Activated CD4-positive, alpha-beta T cell treated with anti-CD3 and anti-CD28 coated beads, Interleukin-2, amount 10 ng/mL, durations not matched to agents 7 days and 5 days (primary cell): ENCODE measurements around the gene MGA. TPM values are rescaled to one million over a fixed set of nuclear protein-coding genes. Genes with fewer than 3 reads are reported as not detected.

ENCODE experiments used
- CTCF ChIA-PET: fragments of 350-600 bp; sonication (Branson Sonifier 250); formaldehyde crosslinking; loops from one replicate; lab custom pipeline; 2021; ENCODE audit warnings: antibody characterized with exemption; lab: Charles Lee
- POLR2A ChIA-PET: fragments of 350-600 bp; sonication (Branson Sonifier 250); formaldehyde crosslinking; loops from one replicate; lab custom pipeline; 2021; ENCODE audit warnings: antibody characterized with exemption; lab: Charles Lee
- DNase-seq: peaks from one replicate; pipeline ENCODE4 v3.0.0-alpha.2; 2020
- H3K27ac Mint-ChIP-seq: one replicate; pipeline ENCODE4 v1.8.0; 2021; ENCODE audit warnings: mild to moderate bottlenecking, moderate library complexity, mixed read lengths
- H3K27me3 Mint-ChIP-seq: one replicate; pipeline ENCODE4 v1.8.0; 2021; ENCODE audit warnings: mixed read lengths
- H3K36me3 Mint-ChIP-seq: one replicate; pipeline ENCODE4 v1.8.0; 2021; ENCODE audit warnings: low read depth, mixed read lengths
- H3K4me1 Mint-ChIP-seq: one replicate; pipeline ENCODE4 v1.8.0; 2021; ENCODE audit warnings: mixed read lengths
- H3K4me3 Mint-ChIP-seq: one replicate; pipeline ENCODE4 v1.8.0; 2021; ENCODE audit warnings: mild to moderate bottlenecking, moderate library complexity, mixed read lengths
- H3K9me3 Mint-ChIP-seq: one replicate; pipeline ENCODE4 v1.8.0; 2021; ENCODE audit warnings: mixed read lengths
- total RNA-seq, 2 experiments: library from RNA; stranded (reverse); gene quantifications; one replicate each; pipeline ENCODE4 v1.2.3, GENCODE V29; 2021

The MGA gene
- total RNA-seq, 2 experiments from 2014 or later = 33.0 to 35.2 TPM

DNA sequence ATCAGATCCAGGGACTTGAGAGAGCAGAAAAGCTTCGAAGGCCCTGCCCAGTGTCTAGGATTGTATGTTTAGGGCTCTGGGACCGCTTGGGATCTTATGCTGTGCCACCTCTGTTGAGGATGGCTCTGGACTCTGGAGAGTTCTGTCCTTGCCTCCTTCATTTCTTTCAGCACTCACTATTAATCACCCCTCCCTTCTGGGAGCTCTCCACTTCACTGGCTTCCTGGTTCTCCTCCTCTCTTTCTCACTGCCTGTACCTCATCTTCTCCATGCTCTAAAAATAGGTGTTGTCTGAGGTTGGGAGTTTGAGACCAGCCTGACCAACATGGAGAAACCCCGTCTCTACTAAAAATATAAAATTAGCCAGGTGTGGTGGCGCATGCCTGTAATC is 131.3 kb downstream of the MGA start:
- DNase-seq = no peak
- H3K4me3 Mint-ChIP-seq = no peak overlapping the region
- POLR2A ChIA-PET = interaction anchor here (0.7 to 1.0 kb wide), 2 partner anchors 19 to 985 kb away, joined by 3 to 5 read pairs; no protein-coding TSS in a partner anchor
- H3K27ac Mint-ChIP-seq = peak overlapping the region; percentile 84
- no peaks in the 10 kb centered on the region for H3K9me3 Mint-ChIP-seq
- CTCF ChIA-PET = interaction anchor here (0.7 to 2.0 kb wide), 3 partner anchors 17 to 32 kb away, joined by 3 to 9 read pairs (median 5); partner anchors contain the start of gene MAPKBP1
- H3K4me1 Mint-ChIP-seq = peaks cover 59% of the 10 kb centered on the region
- no peaks in the 10 kb centered on the region for H3K36me3 Mint-ChIP-seq
- H3K27me3 Mint-ChIP-seq = no peaks in the 10 kb centered on the region

DNA sequence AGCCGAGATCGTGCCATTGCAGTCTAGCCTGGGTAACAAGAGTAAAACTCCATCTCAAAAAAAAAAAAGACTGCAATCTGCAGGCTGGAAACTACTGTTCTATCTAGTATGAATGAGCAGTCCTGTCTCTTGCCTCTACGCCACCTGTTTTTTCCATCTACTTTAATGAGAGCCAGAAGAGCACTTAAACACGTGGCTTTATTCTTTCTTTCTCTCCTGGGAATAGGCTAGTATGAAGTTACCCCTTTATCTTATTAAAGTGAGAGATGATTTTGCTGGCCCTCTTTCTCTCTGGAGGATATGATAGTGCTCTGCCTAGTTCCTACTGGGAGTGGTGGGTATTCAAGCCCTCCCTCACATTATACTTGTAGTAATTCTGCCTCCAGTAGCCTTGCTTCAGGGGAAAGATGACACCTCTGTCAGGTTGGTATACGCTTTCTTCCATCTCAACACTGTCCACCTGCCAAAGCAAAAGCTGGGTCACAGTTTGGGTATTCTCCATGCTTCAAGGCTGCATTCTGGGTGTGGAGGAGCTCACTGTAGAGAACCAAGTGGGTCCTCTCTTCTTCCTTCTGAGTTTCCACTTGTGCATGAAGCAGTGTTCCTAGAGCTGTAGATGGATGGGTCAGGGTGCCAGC is 131.9 kb downstream of the MGA start:
- CTCF ChIA-PET = interaction anchor here (0.7 to 2.0 kb wide), 7 partner anchors 9 to 32 kb away, joined by 3 to 9 read pairs (median 3); partner anchors contain the start of gene MAPKBP1
- no peak overlapping the region for H3K4me3 Mint-ChIP-seq
- H3K9me3 Mint-ChIP-seq = no peaks in the 10 kb centered on the region
- H3K4me1 Mint-ChIP-seq = peaks cover 63% of the 10 kb centered on the region
- H3K36me3 Mint-ChIP-seq = no peaks in the 10 kb centered on the region
- H3K27me3 Mint-ChIP-seq = no peaks in the 10 kb centered on the region
- POLR2A ChIA-PET = interaction anchor here (0.7 kb wide), 1 partner anchor 986 kb away, joined by 5 read pairs; no protein-coding TSS in a partner anchor
- H3K27ac Mint-ChIP-seq = peak overlapping the region; percentile 60
- no peak for DNase-seq

DNA sequence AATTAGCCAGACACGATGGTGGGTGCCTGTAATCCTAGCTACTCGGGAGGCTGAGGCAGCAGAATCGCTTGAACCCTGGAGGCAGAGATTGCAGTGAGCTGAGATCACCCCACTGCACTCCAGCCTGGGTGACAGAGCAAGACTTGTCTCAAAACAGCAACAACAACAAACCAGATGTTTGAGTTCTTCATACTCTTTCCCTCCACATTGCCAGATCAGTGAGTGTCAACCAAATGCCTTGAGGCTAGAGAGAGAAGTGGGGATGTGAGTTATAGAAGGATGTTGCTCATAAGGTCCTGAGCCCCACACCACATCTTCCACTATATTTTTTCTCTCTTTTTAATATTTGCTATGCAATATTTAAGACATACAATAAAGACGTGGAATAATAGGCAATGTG is 133.9 kb downstream of the MGA start:
- POLR2A ChIA-PET = no interaction called here
- no peaks in the 10 kb centered on the region for H3K36me3 Mint-ChIP-seq
- H3K9me3 Mint-ChIP-seq = no peaks in the 10 kb centered on the region
- H3K4me1 Mint-ChIP-seq = peaks cover 58% of the 10 kb centered on the region
- CTCF ChIA-PET = interaction anchor here (0.5 to 1.0 kb wide), 3 partner anchors 9 to 333 kb away, joined by 3 to 5 read pairs (median 3); partner anchors contain the start of gene MAPKBP1
- no peak overlapping the region for H3K4me3 Mint-ChIP-seq
- H3K27me3 Mint-ChIP-seq = no peaks in the 10 kb centered on the region
- H3K27ac Mint-ChIP-seq = no peak overlapping the region
- DNase-seq = no peak

DNA sequence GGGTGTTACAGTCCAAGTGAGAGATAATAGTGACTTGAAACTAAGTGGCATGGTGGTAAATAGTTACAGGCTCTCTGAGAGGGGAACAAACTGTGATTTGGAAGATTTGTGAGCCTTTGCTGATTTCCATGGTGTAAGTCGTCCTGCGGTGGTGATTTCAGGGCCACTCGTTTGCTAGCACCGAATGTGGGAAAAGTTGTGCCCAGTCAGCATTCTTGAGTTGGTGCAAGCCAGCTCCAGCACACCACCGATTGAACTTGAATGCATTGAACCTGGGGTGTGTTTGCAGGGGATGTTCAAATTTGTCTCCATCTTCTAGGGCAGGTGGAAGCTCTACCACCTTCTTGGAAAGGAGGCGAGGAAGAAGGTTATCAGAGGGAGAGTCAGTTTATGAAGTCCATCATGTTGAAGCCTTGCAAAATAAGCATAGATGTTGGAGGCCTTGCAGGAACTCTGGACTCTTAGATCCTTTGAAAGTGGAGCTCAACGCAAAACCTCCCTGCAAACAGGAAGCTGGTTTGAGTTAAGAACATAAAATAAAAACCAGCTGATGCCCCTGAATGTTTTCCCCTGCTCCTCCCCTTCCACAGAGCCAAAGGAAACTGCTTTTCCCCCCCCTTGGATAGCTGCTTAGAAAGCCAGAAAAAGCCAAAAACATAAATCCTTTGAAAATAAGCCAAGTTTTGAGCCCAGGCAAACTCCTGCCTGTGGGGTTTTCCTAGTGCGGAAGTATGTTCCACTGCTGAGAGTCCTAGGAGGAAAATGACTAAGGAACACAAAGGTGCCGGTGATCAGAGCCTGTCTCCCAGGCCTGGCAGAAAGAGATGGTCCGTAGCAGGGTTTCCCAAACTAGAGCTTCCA is 136.0 kb downstream of the MGA start:
- H3K4me1 Mint-ChIP-seq = peaks cover 37% of the 10 kb centered on the region
- H3K36me3 Mint-ChIP-seq = peaks cover 4% of the 10 kb centered on the region
- peak overlapping the region; percentile 21 for H3K27ac Mint-ChIP-seq
- H3K9me3 Mint-ChIP-seq = no peaks in the 10 kb centered on the region
- H3K27me3 Mint-ChIP-seq = no peaks in the 10 kb centered on the region
- no peak overlapping the region for H3K4me3 Mint-ChIP-seq
- ChIA-PET CTCF (interaction anchor here (1.2 kb wide), 2 partner anchors 19 to 22 kb away, joined by 3 to 4 read pairs; partner anchors contain the start of gene MAPKBP1), POLR2A (interaction anchor here (0.6 kb wide), 1 partner anchor 8 kb away, joined by 3 read pairs; no protein-coding TSS in a partner anchor)
- DNase-seq = no peak

DNA sequence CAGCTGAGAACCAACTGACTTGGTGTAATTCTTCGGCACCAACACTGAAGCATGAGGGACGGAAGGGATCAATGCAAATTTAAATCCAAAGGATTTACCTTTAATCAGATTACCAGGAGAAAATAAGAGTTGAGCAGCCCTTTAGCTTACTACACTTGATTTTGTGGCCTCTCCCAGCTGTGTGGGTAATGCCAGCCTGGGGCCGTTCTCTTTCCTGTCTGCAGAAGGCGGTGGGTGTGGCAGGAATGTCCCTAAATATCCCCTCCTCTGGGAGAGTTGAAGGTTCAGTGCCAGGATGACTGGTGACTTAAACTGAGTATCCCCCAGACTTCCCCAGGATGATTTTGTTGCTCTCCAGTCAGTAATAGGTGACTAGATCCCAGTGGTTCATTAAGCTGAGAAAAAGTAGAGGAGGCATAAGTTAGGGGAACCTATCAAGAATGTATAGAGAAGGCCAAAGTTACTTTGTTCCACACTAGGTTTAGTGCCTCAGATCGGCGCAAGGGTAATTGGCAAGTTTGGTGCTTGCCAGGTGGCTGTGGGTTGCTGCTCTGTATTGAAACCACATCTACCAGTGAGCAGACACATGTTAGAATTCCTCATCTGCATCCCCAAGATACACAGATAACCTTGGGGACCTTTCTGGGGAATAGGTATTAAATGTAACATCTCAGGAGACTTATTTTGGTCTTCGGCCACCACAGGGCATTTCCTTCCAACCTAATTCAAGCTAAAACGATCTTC is 137.2 kb downstream of the MGA start:
- CTCF ChIA-PET = interaction anchor here (0.6 to 1.2 kb wide), 3 partner anchors 20 to 63 kb away, joined by 3 to 4 read pairs (median 4); partner anchors contain the start of gene MAPKBP1
- Mint-ChIP-seq H3K27ac (no peak overlapping the region), H3K4me3 (no peak overlapping the region), H3K9me3 (no peaks in the 10 kb centered on the region), H3K4me1 (peaks cover 25% of the 10 kb centered on the region), H3K27me3 (no peaks in the 10 kb centered on the region), H3K36me3 (peaks cover 10% of the 10 kb centered on the region)
- DNase-seq = no peak
- POLR2A ChIA-PET = interaction anchor here (0.6 kb wide), 1 partner anchor 9 kb away, joined by 3 read pairs; no protein-coding TSS in a partner anchor

DNA sequence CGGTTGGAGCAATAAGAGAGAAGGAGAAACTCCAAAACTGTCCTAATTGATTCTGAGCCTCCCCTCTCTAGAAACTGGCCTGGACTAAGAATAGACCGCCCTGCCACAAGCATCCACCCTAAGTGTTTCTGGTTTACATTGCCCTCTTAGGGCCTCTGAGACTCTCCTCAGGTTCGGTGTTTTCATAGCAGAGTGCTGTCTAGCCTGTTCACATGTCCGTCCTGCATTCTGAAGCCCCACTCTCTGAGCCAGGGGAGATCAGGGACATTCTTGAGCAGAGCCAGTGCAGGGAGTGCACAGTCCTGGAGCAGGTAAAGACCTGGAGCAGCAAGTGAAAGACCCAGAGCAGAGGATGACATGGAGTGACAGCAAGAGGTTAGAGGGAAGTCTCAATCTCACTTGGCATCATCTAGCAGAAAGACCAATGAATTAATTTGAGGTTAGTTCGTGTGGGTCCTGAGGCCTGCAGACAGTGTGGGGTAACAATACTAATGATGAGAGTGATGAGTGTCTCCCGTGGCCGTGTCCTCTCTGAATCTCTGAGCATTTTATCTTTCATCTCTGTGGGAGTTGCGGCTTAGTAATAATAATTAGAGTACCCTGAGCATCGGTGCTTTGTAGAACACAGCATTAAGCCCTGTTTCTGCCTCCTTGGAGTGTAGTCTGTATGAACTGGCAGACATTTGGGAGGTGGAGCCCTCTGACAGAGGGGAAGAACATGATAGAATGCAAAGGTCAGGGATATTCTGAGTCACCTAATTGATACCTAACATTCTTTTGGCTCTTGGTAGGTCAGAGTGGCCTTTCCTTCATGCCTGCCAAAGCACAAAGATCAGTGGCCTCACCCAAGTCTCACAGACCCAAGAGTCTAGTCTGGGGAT is 138.6 kb downstream of the MGA start:
- Mint-ChIP-seq H3K4me3 (no peak overlapping the region), H3K27ac (no peak overlapping the region), H3K9me3 (no peaks in the 10 kb centered on the region), H3K4me1 (peaks cover 22% of the 10 kb centered on the region), H3K27me3 (no peaks in the 10 kb centered on the region), H3K36me3 (peaks cover 10% of the 10 kb centered on the region)
- no peak for DNase-seq
- ChIA-PET POLR2A (no interaction called here), CTCF (interaction anchor here (2.0 to 15.7 kb wide), 2 partner anchors 13 to 23 kb away, joined by 9 to 166 read pairs; partner anchors contain the start of gene MAPKBP1)

DNA sequence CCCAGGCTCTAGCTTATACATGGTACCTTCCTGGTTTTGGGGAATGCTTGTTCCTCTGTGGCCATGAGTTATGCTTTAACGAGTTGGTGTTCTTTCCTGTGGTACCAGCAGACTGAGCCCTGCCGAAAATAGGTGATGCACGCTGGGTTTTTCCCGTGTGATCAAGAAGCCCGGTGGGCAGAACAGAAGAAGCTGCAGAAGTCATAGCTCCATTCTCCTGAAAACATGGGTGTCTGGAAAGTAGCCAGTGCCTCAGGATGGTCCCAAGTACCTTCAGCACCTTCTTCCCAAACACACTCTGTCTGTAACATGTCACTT is 139.2 kb downstream of the MGA start:
- POLR2A ChIA-PET = no interaction called here
- Mint-ChIP-seq H3K27me3 (no peaks in the 10 kb centered on the region), H3K4me1 (peaks cover 22% of the 10 kb centered on the region), H3K4me3 (no peak overlapping the region), H3K27ac (no peak overlapping the region), H3K9me3 (no peaks in the 10 kb centered on the region), H3K36me3 (peaks cover 10% of the 10 kb centered on the region)
- CTCF ChIA-PET = interaction anchor here (2.0 to 15.7 kb wide), 2 partner anchors 12 to 23 kb away, joined by 9 to 166 read pairs; partner anchors contain the start of gene MAPKBP1
- DNase-seq = no peak

DNA sequence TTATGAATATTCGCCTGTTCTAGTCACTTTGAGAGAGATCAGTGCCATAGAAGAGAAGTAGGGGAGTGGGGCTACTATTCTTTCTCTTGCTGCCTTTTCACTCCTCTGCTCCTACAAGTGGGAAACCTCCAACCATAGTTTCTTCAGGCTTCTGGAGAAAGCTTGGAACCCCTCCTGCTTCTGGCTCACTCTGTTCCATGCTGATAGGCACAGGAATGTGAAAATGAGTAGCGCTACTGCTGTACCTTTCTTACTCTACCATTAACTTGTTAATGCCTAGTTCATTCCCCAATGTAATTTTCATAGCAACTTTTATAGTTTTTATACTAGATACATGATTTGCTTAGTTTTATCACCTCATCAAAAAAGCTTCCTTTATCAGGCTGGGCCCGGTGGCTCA is 141.0 kb downstream of the MGA start:
- Mint-ChIP-seq H3K9me3 (no peaks in the 10 kb centered on the region), H3K27ac (no peak overlapping the region), H3K4me1 (peaks cover 17% of the 10 kb centered on the region), H3K4me3 (no peak overlapping the region), H3K27me3 (no peaks in the 10 kb centered on the region), H3K36me3 (peaks cover 10% of the 10 kb centered on the region)
- POLR2A ChIA-PET = no interaction called here
- no peak for DNase-seq
- CTCF ChIA-PET = interaction anchor here (0.8 to 15.7 kb wide), 4 partner anchors 10 to 99 kb away, joined by 3 to 166 read pairs (median 6); partner anchors contain the start of gene MAPKBP1

DNA sequence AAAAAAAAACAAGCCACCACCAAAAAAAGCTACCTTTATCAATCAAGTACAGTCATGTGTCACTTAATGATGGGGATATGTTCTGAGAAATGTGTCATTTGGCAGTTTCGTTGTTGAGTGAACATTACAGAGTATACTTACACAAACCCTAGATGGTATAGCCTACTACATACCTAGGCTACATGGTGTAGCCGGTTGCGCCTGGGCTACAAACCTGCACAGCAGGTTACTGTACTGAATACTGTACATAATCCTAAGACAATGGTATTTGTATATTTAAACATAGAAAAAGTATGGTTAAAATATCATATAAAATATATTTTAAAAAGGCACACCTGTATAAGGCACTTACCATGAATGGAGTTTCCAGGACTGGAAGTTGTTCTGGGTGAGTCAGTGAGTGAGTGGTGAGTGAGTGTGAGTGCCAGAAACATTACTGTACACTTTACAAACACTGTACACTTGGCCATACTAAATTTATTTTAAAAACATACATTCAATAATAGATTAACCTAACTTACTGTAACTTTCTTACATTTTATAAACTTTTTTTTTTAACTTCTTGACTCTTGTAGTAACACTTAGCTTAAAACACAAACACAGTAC is 141.7 kb downstream of the MGA start:
- peaks cover 10% of the 10 kb centered on the region for H3K36me3 Mint-ChIP-seq
- no peak overlapping the region for H3K4me3 Mint-ChIP-seq
- no peaks in the 10 kb centered on the region for H3K9me3 Mint-ChIP-seq
- peaks cover 11% of the 10 kb centered on the region for H3K4me1 Mint-ChIP-seq
- no peak for DNase-seq
- ChIA-PET CTCF (interaction anchor here (1.2 to 15.7 kb wide), 4 partner anchors 10 to 49 kb away, joined by 3 to 166 read pairs (median 4); partner anchors contain the start of gene MAPKBP1), POLR2A (no interaction called here)
- H3K27ac Mint-ChIP-seq = no peak overlapping the region
- no peaks in the 10 kb centered on the region for H3K27me3 Mint-ChIP-seq

DNA sequence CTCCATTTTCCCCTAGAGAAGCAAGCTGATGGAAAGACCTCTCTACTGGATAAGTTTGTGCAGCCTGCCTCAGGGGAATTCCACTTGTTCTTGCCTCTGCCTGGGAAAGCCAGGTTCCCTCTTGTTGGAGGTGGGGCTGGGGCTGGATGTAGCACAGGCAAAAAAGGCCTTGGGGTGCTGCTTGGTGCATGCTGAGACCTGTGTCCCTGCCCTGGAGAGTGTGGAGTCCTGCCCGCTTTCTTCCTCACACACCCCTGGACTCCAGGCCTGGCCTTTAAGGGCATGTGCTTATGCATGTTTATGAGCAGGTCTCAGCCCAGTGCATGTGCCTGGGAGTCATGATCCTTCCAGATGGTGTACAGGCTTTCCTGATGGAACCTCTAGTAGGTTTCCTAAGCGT is 144.2 kb downstream of the MGA start:
- no peaks in the 10 kb centered on the region for H3K27me3 Mint-ChIP-seq

More for the DNA sequence above, 144.2 kb downstream of the MGA start:
- no peak overlapping the region for H3K4me3 Mint-ChIP-seq
- ChIA-PET CTCF (interaction anchor here (1.5 to 15.7 kb wide), 3 partner anchors 8 to 28 kb away, joined by 3 to 166 read pairs (median 3); partner anchors contain the start of gene MAPKBP1), POLR2A (no interaction called here)
- no peaks in the 10 kb centered on the region for H3K9me3 Mint-ChIP-seq
- H3K4me1 Mint-ChIP-seq = peaks cover 7% of the 10 kb centered on the region
- no peak overlapping the region for H3K27ac Mint-ChIP-seq
- no peak for DNase-seq
- peaks cover 10% of the 10 kb centered on the region for H3K36me3 Mint-ChIP-seq
